GM12874 (cell line): ENCODE results near the gene LMF2.

ENCODE experiments used
- TF ChIP-seq, protein P1 (sequence below): IDR thresholded peaks from 2 replicates; pipeline ENCODE4 v1.5.1; 2011; ENCODE audit warnings: low read depth, mild to moderate bottlenecking, control low read depth, low read length, moderate library complexity; ENCODE audit not compliant: insufficient read depth

Gene LMF2

DNA sequence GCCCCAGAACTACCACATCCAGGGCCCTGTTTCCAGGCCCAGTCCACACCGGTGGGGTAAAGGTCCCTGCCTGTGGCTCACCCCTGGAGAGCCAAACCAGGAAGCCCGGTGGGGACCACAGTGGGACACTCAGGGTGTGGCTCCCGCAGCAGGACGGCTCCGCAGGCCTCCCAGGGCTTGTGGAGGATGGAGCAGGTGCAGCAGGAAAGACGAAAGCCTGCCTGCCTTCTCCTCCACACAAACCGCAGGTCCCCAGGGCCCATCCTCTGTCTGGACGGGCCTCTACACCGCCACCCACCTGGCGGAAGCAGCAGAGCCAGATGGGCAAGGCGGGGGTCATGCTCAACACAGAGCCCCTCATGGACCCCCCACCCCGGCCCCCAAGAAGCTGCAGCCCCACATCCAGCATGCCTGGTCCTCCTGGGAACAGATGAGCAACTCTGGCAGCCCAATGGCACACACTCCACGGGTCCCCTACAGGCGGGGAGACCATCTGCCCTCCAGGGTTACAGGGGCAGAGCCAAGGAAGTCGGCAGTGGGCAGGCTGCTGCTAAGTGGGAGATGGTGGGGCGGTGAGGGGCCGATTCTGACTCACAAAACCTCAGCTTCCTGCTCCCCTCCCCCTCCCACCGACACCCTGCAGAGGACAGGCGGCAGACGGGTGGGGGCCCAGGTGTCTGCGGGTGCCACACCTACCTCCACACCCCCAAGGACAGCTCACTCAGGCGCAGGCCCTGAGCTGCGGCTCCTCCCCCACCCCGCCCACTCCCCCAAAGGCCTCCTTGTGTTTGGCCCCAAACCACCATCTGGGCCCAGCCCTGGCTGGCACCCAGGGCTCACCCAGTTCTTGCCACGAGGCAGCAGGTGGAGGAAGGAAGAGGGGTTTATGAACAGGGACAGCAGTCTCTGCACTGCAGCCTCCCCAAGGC is 37.9 kb downstream of the LMF2 start:
- TF ChIP-seq, protein P1, sequence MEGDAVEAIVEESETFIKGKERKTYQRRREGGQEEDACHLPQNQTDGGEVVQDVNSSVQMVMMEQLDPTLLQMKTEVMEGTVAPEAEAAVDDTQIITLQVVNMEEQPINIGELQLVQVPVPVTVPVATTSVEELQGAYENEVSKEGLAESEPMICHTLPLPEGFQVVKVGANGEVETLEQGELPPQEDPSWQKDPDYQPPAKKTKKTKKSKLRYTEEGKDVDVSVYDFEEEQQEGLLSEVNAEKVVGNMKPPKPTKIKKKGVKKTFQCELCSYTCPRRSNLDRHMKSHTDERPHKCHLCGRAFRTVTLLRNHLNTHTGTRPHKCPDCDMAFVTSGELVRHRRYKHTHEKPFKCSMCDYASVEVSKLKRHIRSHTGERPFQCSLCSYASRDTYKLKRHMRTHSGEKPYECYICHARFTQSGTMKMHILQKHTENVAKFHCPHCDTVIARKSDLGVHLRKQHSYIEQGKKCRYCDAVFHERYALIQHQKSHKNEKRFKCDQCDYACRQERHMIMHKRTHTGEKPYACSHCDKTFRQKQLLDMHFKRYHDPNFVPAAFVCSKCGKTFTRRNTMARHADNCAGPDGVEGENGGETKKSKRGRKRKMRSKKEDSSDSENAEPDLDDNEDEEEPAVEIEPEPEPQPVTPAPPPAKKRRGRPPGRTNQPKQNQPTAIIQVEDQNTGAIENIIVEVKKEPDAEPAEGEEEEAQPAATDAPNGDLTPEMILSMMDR, result 0 out of 2 replicates have a peak, but pooled peaks have one; percentile 10

DNA sequence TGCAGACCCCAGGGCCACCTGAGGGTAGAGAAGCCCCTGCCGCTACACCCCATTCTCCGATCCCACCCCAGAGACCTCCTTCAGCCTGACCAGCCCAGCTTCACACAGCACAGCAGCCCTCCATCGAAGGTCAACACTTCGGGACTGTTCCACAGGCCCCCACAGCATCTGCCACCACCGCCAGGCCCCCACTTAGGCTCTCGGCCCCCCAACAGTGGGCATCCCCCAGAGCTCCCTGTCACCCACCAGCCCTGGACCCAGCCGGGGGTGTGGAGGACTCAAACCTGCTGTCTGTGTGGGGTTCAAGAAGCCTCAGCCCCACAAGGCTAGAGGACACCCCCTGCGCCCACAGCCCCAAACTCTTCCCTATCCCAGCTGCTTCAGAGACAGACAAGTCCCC is 38.9 kb downstream of the LMF2 start:
- TF ChIP-seq, protein P1, result no peak

GRCh38 chr22:50467773-50468440 is 39.6 kb downstream of the LMF2 start:
- TF ChIP-seq, protein P1, result no peak

GRCh38 chr22:50467341-50467740 is 40.2 kb downstream of the LMF2 start:
- TF ChIP-seq, protein P1, result no peak

GRCh38 chr22:50465066-50465930 is 42.2 kb downstream of the LMF2 start:
- TF ChIP-seq, protein P1, result no peak

DNA sequence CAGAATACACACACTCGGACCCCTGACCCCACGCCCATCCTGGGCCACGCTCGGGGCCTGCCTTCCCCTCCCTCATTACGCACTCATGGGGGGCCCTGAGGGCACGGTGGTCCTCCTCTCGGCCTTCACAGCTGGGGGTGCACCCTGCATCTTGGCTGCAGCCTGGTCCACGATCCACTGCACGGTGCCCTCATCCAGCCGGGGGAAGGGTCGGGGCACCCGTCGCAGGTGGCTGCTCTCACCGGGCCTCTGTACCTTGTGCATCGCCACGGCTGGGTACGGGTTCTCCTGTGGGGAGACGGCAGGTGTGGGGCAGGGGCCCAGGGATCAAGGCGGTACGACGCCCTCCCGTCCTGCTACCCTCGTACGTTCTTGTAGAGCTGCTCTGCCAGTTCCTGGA is 43.1 kb downstream of the LMF2 start:
- TF ChIP-seq, protein P1, result no peak
